ENCODE measurements around the gene MVK. TPM values are rescaled to one million over a fixed set of nuclear protein-coding genes. Genes with fewer than 3 reads are reported as not detected.

MVK gene
- polyA plus RNA-seq, 3 donors, result 1.1 to 3.8 (median 1.6) TPM

- Mint-ChIP-seq H3K36me3 (peaks cover 34 to 44% of the 10 kb centered on the region in 2 donors), H3K27ac (no peak overlapping the region), H3K27me3 (ENCODE audit: low read depth in 3 of 3) (peaks cover 0 to under 1% (median 0%) of the 10 kb centered on the region in 3 donors), H3K4me3 (no peak overlapping the region), H3K4me1 (peaks cover 16% of the 10 kb centered on the region), H3K9me3 (no peaks in the 10 kb centered on the region)
- H3K27me3 ChIP-seq (ENCODE audit: control insufficient read depth in 2 of 2, insufficient read depth in 2 of 2, low read length in 2 of 2), result no peaks in the 10 kb centered on the region
- no peak overlapping the region for H3K9ac ChIP-seq (ENCODE audit: insufficient read depth, low read length, poor library complexity, severe bottlenecking)
- no peak overlapping the region for H3K4me2 ChIP-seq (replicated peaks; ENCODE audit: extremely low read depth, low read length, poor library complexity, severe bottlenecking)
- DNase-seq, result no peak
- H3K36me3 ChIP-seq (replicated peaks in 1 of 2; ENCODE audit: control insufficient read depth in 1 of 2, insufficient read depth in 2 of 2, low read length in 2 of 2), result peaks cover 19 to 48% of the 10 kb centered on the region in 2 donors
- no peaks in the 10 kb centered on the region for H3K9me3 ChIP-seq (replicated peaks in 1 of 2; ENCODE audit: control insufficient read depth in 1 of 2, insufficient read depth in 1 of 2, low read length in 2 of 2)
- no CpG with 5 or more reads among the region's 3 CpGs for WGBS (ENCODE audit: insufficient coverage)
- H4K20me1 ChIP-seq (ENCODE audit: insufficient read depth, low read length), result no peaks in the 10 kb centered on the region
- no peak overlapping the region for H2AFZ ChIP-seq (ENCODE audit: insufficient read depth, low read depth, low read length, poor library complexity, severe bottlenecking)
- peaks cover 14 to 20% of the 10 kb centered on the region in 2 donors for H3K4me1 ChIP-seq (ENCODE audit: control insufficient read depth in 1 of 2, insufficient read depth in 2 of 2, low read length in 2 of 2)
- H3K4me3 ChIP-seq (replicated peaks in 1 of 3; ENCODE audit: low read depth in 2 of 3, low read length in 3 of 3), result no peak overlapping the region
- H3K79me2 ChIP-seq (ENCODE audit: insufficient read depth, low read length), result no peaks in the 10 kb centered on the region
- H3K27ac ChIP-seq (ENCODE audit: low read depth in 1 of 2, low read length in 2 of 2), result no peak overlapping the region
- intact Hi-C loops (cut with micrococcal nuclease), result loop anchor here in 1 of 2 donors (10.0 kb wide), 1 partner anchor 91 kb away; no protein-coding TSS in a partner anchor
- no peak for TF ChIP-seq CTCF (IDR thresholded peaks at IDR 0.05)
Measured at GRCh38 chr12:109575683-109576082, 2.1 kb downstream of the MVK start.

- TF ChIP-seq CTCF (IDR thresholded peaks at IDR 0.05), result no peak
- H3K27ac Mint-ChIP-seq, result peak overlapping the region in 1 of 7 donors; percentile 55
- Histone ChIP-seq H3K27ac (ENCODE audit: low read depth in 1 of 2, low read length in 2 of 2) (no peak overlapping the region), H2AFZ (ENCODE audit: insufficient read depth, low read depth, low read length, poor library complexity, severe bottlenecking) (no peak overlapping the region), H3K9ac (ENCODE audit: insufficient read depth, low read length, poor library complexity, severe bottlenecking) (no peak overlapping the region), H4K20me1 (ENCODE audit: insufficient read depth, low read length) (no peaks in the 10 kb centered on the region), H3K79me2 (ENCODE audit: insufficient read depth, low read length) (no peaks in the 10 kb centered on the region), H3K36me3 (replicated peaks in 1 of 2; ENCODE audit: control insufficient read depth in 1 of 2, insufficient read depth in 2 of 2, low read length in 2 of 2) (peaks cover 24 to 61% of the 10 kb centered on the region in 2 donors), H3K9me3 (replicated peaks in 1 of 2; ENCODE audit: control insufficient read depth in 1 of 2, insufficient read depth in 1 of 2, low read length in 2 of 2) (no peaks in the 10 kb centered on the region), H3K4me1 (ENCODE audit: control insufficient read depth in 1 of 2, insufficient read depth in 2 of 2, low read length in 2 of 2) (peaks cover 14 to 20% of the 10 kb centered on the region in 2 donors), H3K4me3 (replicated peaks in 1 of 3; ENCODE audit: low read depth in 2 of 3, low read length in 3 of 3) (no peak overlapping the region), H3K4me2 (replicated peaks; ENCODE audit: extremely low read depth, low read length, poor library complexity, severe bottlenecking) (no peak overlapping the region), H3K27me3 (ENCODE audit: control insufficient read depth in 2 of 2, insufficient read depth in 2 of 2, low read length in 2 of 2) (no peaks in the 10 kb centered on the region)
- peaks cover 47 to 59% of the 10 kb centered on the region in 2 donors for H3K36me3 Mint-ChIP-seq
- no peaks in the 10 kb centered on the region for H3K9me3 Mint-ChIP-seq
- WGBS (ENCODE audit: insufficient coverage), result no CpG with 5 or more reads among the region's 1 CpG
- peaks cover 0 to 1% (median 0%) of the 10 kb centered on the region in 3 donors for H3K27me3 Mint-ChIP-seq (ENCODE audit: low read depth in 3 of 3)
- H3K4me3 Mint-ChIP-seq, result no peak overlapping the region
- DNase-seq, result no peak
- H3K4me1 Mint-ChIP-seq, result peaks cover 16% of the 10 kb centered on the region
- intact Hi-C loops (cut with micrococcal nuclease), result loop anchor here in 1 of 2 donors (10.0 kb wide), 1 partner anchor 93 kb away; no protein-coding TSS in a partner anchor
Measured at GRCh38 chr12:109577311-109577710, 3.7 kb downstream of the MVK start.

All from CD14-positive monocyte (primary cell).